SU-DHL-6 (cell line): Measurements from ENCODE around the gene MGAT5.

ENCODE experiments used
- CTCF ChIP-seq: fragments of 200-600 bp; sonication (generic); IDR thresholded peaks from one replicate; pipeline ENCODE4 v1.5.1; 2017; ENCODE audit warnings: antibody characterized with exemption, mild to moderate bottlenecking, low read length, moderate library complexity; ENCODE audit not compliant: insufficient read depth, poor library complexity, severe bottlenecking
- EZH2phosphoT487 ChIP-seq: fragments of 200-600 bp; sonication (generic), shearing (Covaris generic); conservative IDR thresholded peaks from 2 replicates; pipeline ENCODE4 v1.6.1; 2018; ENCODE audit warnings: mild to moderate bottlenecking, antibody characterized with exemption, low read length, moderate library complexity, mixed read lengths

GRCh38 chr2:134435505-134435904 is 181.6 kb downstream of the MGAT5 start:
- no peak for TF ChIP-seq CTCF
- no peak for TF ChIP-seq EZH2phosphoT487
